Astrocyte (in vitro differentiated cells and primary cell): ENCODE data around the gene PTGIS. TPM values are rescaled to one million over a fixed set of nuclear protein-coding genes. Genes with fewer than 3 reads are reported as not detected.

ENCODE experiments used
- DNase-seq: peaks from one replicate; pipeline ENCODE4 v3.0.0-alpha.2; 2010; ENCODE audit warnings: low read depth
- FAIRE-seq: peaks from 2 replicates; lab custom pipeline; 2011; peaks lifted over from hg19 to GRCh38; lab: Jason Lieb, UNC
- H2AFZ ChIP-seq: 2 replicates; pipeline ENCODE4 v1.6.0; 2012; ENCODE audit warnings: low read depth, low read length, inconsistent platforms
- H3K27ac ChIP-seq: 2 replicates; pipeline ENCODE4 v1.5.1; 2011; ENCODE audit warnings: low read depth, low read length, inconsistent platforms
- H3K27me3 ChIP-seq: 2 replicates; pipeline ENCODE4 v1.6.0; 2011; ENCODE audit warnings: low read length, inconsistent platforms; ENCODE audit not compliant: insufficient read depth
- H3K36me3 ChIP-seq: 2 replicates; pipeline ENCODE4 v1.5.1; 2011; ENCODE audit warnings: low read length, inconsistent platforms; ENCODE audit not compliant: insufficient read depth
- H3K4me1 ChIP-seq: 2 replicates; pipeline ENCODE4 v1.5.1; 2011; ENCODE audit warnings: low read length, inconsistent platforms; ENCODE audit not compliant: insufficient read depth
- H3K4me2 ChIP-seq: 2 replicates; pipeline ENCODE4 v1.6.0; 2012; ENCODE audit warnings: low read length, inconsistent platforms
- H3K4me3 ChIP-seq: 2 replicates; pipeline ENCODE4 v1.5.1; 2011; ENCODE audit warnings: low read depth, mild to moderate bottlenecking, low read length, inconsistent platforms; ENCODE audit not compliant: insufficient read depth
- H3K79me2 ChIP-seq: 2 replicates; pipeline ENCODE4 v1.6.0; 2012; ENCODE audit warnings: mild to moderate bottlenecking, low read length, inconsistent platforms; ENCODE audit not compliant: insufficient read depth
- H3K9ac ChIP-seq: 2 replicates; pipeline ENCODE4 v1.6.0; 2012; ENCODE audit warnings: mild to moderate bottlenecking, low read length, inconsistent platforms
- H3K9me3 ChIP-seq: 2 replicates; pipeline ENCODE4 v1.5.1; 2012; ENCODE audit warnings: low read depth, mild to moderate bottlenecking, low read length, inconsistent platforms; ENCODE audit not compliant: insufficient read depth
- H4K20me1 ChIP-seq: 2 replicates; pipeline ENCODE4 v1.6.0; 2012; ENCODE audit warnings: low read length, inconsistent platforms; ENCODE audit not compliant: insufficient read depth
- H3K27ac Mint-ChIP-seq: one replicate; pipeline ENCODE4 v1.8.0; 2021; ENCODE audit warnings: mild to moderate bottlenecking, mixed read lengths; ENCODE audit not compliant: unreplicated experiment
- H3K27me3 Mint-ChIP-seq: one replicate; pipeline ENCODE4 v1.8.0; 2021; ENCODE audit warnings: low read depth, mixed read lengths; ENCODE audit not compliant: unreplicated experiment
- H3K36me3 Mint-ChIP-seq: one replicate; pipeline ENCODE4 v1.8.0; 2021; ENCODE audit warnings: low read depth, mixed read lengths; ENCODE audit not compliant: unreplicated experiment
- H3K4me1 Mint-ChIP-seq: one replicate; pipeline ENCODE4 v1.8.0; 2021; ENCODE audit warnings: low read depth, mixed read lengths; ENCODE audit not compliant: unreplicated experiment
- H3K4me3 Mint-ChIP-seq: one replicate; pipeline ENCODE4 v1.8.0; 2021; ENCODE audit warnings: mild to moderate bottlenecking, moderate library complexity, mixed read lengths; ENCODE audit not compliant: unreplicated experiment
- H3K9me3 Mint-ChIP-seq: one replicate; pipeline ENCODE4 v1.8.0; 2021; ENCODE audit warnings: mild to moderate bottlenecking, mixed read lengths; ENCODE audit not compliant: unreplicated experiment
- EZH2 ChIP-seq: IDR thresholded peaks from 2 replicates; pipeline ENCODE4 v1.6.1; 2012; ENCODE audit warnings: mild to moderate bottlenecking, low read length, inconsistent platforms; ENCODE audit not compliant: insufficient read depth
- total RNA-seq: library from RNA; stranded (reverse); gene quantifications from 2 replicates; pipeline ENCODE4 v1.2.1, GENCODE V29; 2021
- TF ChIP-seq, protein P1 (sequence below): IDR thresholded peaks from 2 replicates; pipeline ENCODE4 v1.5.1; 2011; ENCODE audit warnings: low read depth, mild to moderate bottlenecking, inconsistent platforms, low read length, moderate library complexity; ENCODE audit not compliant: insufficient read depth

Gene PTGIS
- total RNA-seq, 1 donor from 2014 or later, result 1.9 TPM

DNA sequence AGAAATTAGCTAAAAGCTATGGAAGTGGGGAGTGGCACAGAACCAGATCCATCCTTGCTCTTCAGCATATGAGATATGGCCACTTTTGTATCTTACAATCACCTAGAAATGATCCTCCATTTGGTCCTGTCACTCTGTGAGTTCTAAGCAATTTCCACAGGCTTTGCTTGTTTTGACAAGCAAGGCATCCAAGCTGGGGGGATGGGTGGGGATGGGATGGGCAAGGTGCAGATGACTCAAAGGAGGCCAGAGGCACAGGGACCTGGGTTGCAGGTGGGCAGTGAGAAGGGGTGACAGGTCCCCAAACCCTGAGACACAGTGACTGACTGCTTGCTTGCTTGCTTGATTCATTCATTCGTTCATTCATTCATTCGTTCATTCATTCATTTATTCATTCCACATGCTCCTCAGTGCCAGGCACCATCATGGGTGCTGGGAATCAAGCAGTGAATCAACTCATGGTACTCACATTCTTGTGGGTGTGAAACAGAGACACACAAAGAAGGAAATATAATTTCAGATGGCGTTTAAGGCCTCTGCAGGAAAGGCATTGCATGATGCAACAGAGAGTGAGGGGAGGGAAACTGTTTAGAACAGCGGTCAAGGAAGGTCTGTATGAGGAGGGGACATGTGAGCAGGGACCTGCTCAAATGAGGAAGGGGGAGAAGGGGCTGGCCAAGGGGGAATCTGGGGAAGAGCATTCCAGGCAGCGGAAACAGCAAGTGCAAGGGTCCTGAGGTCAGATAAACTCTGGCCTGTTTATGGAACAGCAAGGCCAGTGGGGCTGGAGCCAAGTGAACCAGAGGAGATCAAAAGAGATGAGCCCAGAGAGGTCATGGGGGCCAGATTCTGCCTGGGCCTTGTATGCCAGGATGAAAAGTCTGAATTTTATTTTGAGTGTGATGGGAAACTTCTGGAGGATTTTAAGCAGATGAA is 88.9 kb downstream of the PTGIS start:
- Mint-ChIP-seq H3K27ac (no peak overlapping the region), H3K4me3 (no peak overlapping the region), H3K27me3 (peaks cover 45% of the 10 kb centered on the region), H3K9me3 (no peaks in the 10 kb centered on the region), H3K4me1 (peaks cover 6% of the 10 kb centered on the region), H3K36me3 (no peaks in the 10 kb centered on the region)
- Histone ChIP-seq H3K27me3 (peaks cover 30% of the 10 kb centered on the region), H3K9me3 (no peaks in the 10 kb centered on the region), H3K79me2 (no peaks in the 10 kb centered on the region), H3K4me2 (no peak overlapping the region), H3K4me3 (no peak overlapping the region), H3K36me3 (no peaks in the 10 kb centered on the region), H4K20me1 (no peaks in the 10 kb centered on the region), H3K4me1 (peaks cover 3% of the 10 kb centered on the region), H3K9ac (no peak overlapping the region), H3K27ac (no peak overlapping the region), H2AFZ (no peak overlapping the region)
- DNase-seq (no peak), FAIRE-seq (no peak)
- TF ChIP-seq, protein P1, sequence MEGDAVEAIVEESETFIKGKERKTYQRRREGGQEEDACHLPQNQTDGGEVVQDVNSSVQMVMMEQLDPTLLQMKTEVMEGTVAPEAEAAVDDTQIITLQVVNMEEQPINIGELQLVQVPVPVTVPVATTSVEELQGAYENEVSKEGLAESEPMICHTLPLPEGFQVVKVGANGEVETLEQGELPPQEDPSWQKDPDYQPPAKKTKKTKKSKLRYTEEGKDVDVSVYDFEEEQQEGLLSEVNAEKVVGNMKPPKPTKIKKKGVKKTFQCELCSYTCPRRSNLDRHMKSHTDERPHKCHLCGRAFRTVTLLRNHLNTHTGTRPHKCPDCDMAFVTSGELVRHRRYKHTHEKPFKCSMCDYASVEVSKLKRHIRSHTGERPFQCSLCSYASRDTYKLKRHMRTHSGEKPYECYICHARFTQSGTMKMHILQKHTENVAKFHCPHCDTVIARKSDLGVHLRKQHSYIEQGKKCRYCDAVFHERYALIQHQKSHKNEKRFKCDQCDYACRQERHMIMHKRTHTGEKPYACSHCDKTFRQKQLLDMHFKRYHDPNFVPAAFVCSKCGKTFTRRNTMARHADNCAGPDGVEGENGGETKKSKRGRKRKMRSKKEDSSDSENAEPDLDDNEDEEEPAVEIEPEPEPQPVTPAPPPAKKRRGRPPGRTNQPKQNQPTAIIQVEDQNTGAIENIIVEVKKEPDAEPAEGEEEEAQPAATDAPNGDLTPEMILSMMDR, result no peak
- TF ChIP-seq EZH2, result no peak

- H3K4me1 Mint-ChIP-seq, result peaks cover 6% of the 10 kb centered on the region
- Histone ChIP-seq H4K20me1 (no peaks in the 10 kb centered on the region), H3K79me2 (no peaks in the 10 kb centered on the region), H3K27me3 (peaks cover 30% of the 10 kb centered on the region), H2AFZ (no peak overlapping the region), H3K36me3 (no peaks in the 10 kb centered on the region), H3K4me2 (no peak overlapping the region), H3K4me1 (no peaks in the 10 kb centered on the region), H3K27ac (no peak overlapping the region), H3K9me3 (no peaks in the 10 kb centered on the region), H3K9ac (no peak overlapping the region), H3K4me3 (no peak overlapping the region)
- H3K9me3 Mint-ChIP-seq, result no peaks in the 10 kb centered on the region
- peaks cover 49% of the 10 kb centered on the region for H3K27me3 Mint-ChIP-seq
- no peak for FAIRE-seq
- no peaks in the 10 kb centered on the region for H3K36me3 Mint-ChIP-seq
- TF ChIP-seq, protein P1, result no peak
- no peak for TF ChIP-seq EZH2
- H3K27ac Mint-ChIP-seq, result no peak overlapping the region
- DNase-seq, result no peak
- H3K4me3 Mint-ChIP-seq, result no peak overlapping the region
These were observed 89.7 kb downstream of the PTGIS start for GRCh38 chr20:49478266-49478665.

GRCh38 chr20:49477200-49477599 is 90.7 kb downstream of the PTGIS start:
- no peaks in the 10 kb centered on the region for H4K20me1 ChIP-seq
- H3K4me1 ChIP-seq, result no peaks in the 10 kb centered on the region
- H3K27me3 Mint-ChIP-seq, result peaks cover 50% of the 10 kb centered on the region
- no peaks in the 10 kb centered on the region for H3K36me3 Mint-ChIP-seq
- H3K27me3 ChIP-seq, result peaks cover 30% of the 10 kb centered on the region
- FAIRE-seq (no peak), DNase-seq (no peak)
- H3K4me3 Mint-ChIP-seq, result no peak overlapping the region
- H2AFZ ChIP-seq, result no peak overlapping the region
- no peak overlapping the region for H3K27ac Mint-ChIP-seq
- no peak overlapping the region for H3K27ac ChIP-seq
- no peak overlapping the region for H3K4me2 ChIP-seq
- no peaks in the 10 kb centered on the region for H3K79me2 ChIP-seq
- peaks cover 6% of the 10 kb centered on the region for H3K4me1 Mint-ChIP-seq
- TF ChIP-seq EZH2, result no peak
- TF ChIP-seq, protein P1, result no peak
- H3K36me3 ChIP-seq, result no peaks in the 10 kb centered on the region
- H3K9ac ChIP-seq, result no peak overlapping the region
- no peaks in the 10 kb centered on the region for H3K9me3 ChIP-seq
- H3K9me3 Mint-ChIP-seq, result no peaks in the 10 kb centered on the region
- no peak overlapping the region for H3K4me3 ChIP-seq
